H4 (cell line): ENCODE measurements around the gene SEPTIN8. TPM values are rescaled to one million over a fixed set of nuclear protein-coding genes. Genes with fewer than 3 reads are reported as not detected.

Source experiments
- DNase-seq: peaks from one replicate; pipeline ENCODE4 v3.0.0-alpha.2; 2015; ENCODE audit warnings: low spot score
- total RNA-seq: library from RNA; depleted of rRNA; stranded (reverse); fragments of >200 nt; shearing (Covaris generic); gene quantifications from 2 replicates; pipeline ENCODE4 v1.2.3, GENCODE V29; 2014

SEPTIN8 gene
- total RNA-seq, 1 experiment from 2014 or later = 33.7 TPM

- no peak for DNase-seq
These were observed 12.3 kb downstream of the SEPTIN8 start for GRCh38 chr5:132764671-132765238.

GRCh38 chr5:132764051-132764450 lies 13.0 kb downstream of the SEPTIN8 start:
- no peak for DNase-seq

GRCh38 chr5:132763181-132764036 lies 13.6 kb downstream of the SEPTIN8 start:
- DNase-seq = no peak

- DNase-seq = no peak
These were observed 14.6 kb downstream of the SEPTIN8 start for GRCh38 chr5:132762246-132763000.

GRCh38 chr5:132761321-132762240 lies 15.5 kb downstream of the SEPTIN8 start:
- DNase-seq = no peak

- no peak for DNase-seq
These were observed 16.3 kb downstream of the SEPTIN8 start for GRCh38 chr5:132760601-132761317.

- DNase-seq = no peak
These were observed 17.0 kb downstream of the SEPTIN8 start for GRCh38 chr5:132760049-132760420.

- no peak for DNase-seq
These were observed 17.7 kb downstream of the SEPTIN8 start for GRCh38 chr5:132759114-132760048.

- DNase-seq = no peak
These were observed 18.6 kb downstream of the SEPTIN8 start for GRCh38 chr5:132758451-132758850.

GRCh38 chr5:132756542-132756941 lies 20.5 kb downstream of the SEPTIN8 start:
- DNase-seq = no peak

GRCh38 chr5:132754947-132755346 lies 22.1 kb downstream of the SEPTIN8 start:
- no peak for DNase-seq

GRCh38 chr5:132754111-132754510 lies 22.9 kb downstream of the SEPTIN8 start:
- no peak for DNase-seq

GRCh38 chr5:132753135-132753987 lies 23.7 kb downstream of the SEPTIN8 start:
- no peak for DNase-seq

GRCh38 chr5:132752581-132753125 lies 24.4 kb downstream of the SEPTIN8 start:
- no peak for DNase-seq

GRCh38 chr5:132751971-132752580 lies 25.0 kb downstream of the SEPTIN8 start:
- DNase-seq = no peak

GRCh38 chr5:132751444-132751843 lies 25.6 kb downstream of the SEPTIN8 start:
- no peak for DNase-seq

GRCh38 chr5:132750471-132751230 lies 26.4 kb downstream of the SEPTIN8 start:
- DNase-seq = no peak
